GM03348 (cell line): ENCODE measurements around the gene PCSK2.

Experiments used
- DNase-seq: peaks from one replicate; pipeline ENCODE4 v3.0.0; 2012; ENCODE audit warnings: low spot score

PCSK2 gene

GRCh38 chr20:17480696-17481095 lies 253.9 kb downstream of the PCSK2 start:
- no peak for DNase-seq

GRCh38 chr20:17481661-17482060 lies 254.8 kb downstream of the PCSK2 start:
- DNase-seq = no peak

- DNase-seq = no peak
Measured at GRCh38 chr20:17482536-17482935, 255.7 kb downstream of the PCSK2 start.

GRCh38 chr20:17485017-17485416 lies 258.2 kb downstream of the PCSK2 start:
- no peak for DNase-seq

GRCh38 chr20:17488916-17489600 lies 262.2 kb downstream of the PCSK2 start:
- no peak for DNase-seq

- DNase-seq = no peak
Measured at GRCh38 chr20:17490501-17490900, 263.7 kb downstream of the PCSK2 start.

- no peak for DNase-seq
Measured at GRCh38 chr20:17491041-17491440, 264.2 kb downstream of the PCSK2 start.

- DNase-seq = no peak
Measured at GRCh38 chr20:17491488-17491887, 264.6 kb downstream of the PCSK2 start.

GRCh38 chr20:17493173-17493572 lies 266.3 kb downstream of the PCSK2 start:
- DNase-seq = no peak

- no peak for DNase-seq
Measured at GRCh38 chr20:17494201-17494600, 267.4 kb downstream of the PCSK2 start.

GRCh38 chr20:17495826-17496225 lies 269.0 kb downstream of the PCSK2 start:
- DNase-seq = no peak

- DNase-seq = no peak
Measured at GRCh38 chr20:17497821-17498580, 271.2 kb downstream of the PCSK2 start.

GRCh38 chr20:17498641-17499040 lies 271.8 kb downstream of the PCSK2 start:
- no peak for DNase-seq

- DNase-seq = no peak
Measured at GRCh38 chr20:17499041-17499440, 272.2 kb downstream of the PCSK2 start.

- no peak for DNase-seq
Measured at GRCh38 chr20:17500271-17500670, 273.4 kb downstream of the PCSK2 start.

- DNase-seq = no peak
Measured at GRCh38 chr20:17500826-17501225, 274.0 kb downstream of the PCSK2 start.

GRCh38 chr20:17501701-17502100 lies 274.9 kb downstream of the PCSK2 start:
- no peak for DNase-seq

- DNase-seq = no peak
Measured at GRCh38 chr20:17502105-17502504, 275.3 kb downstream of the PCSK2 start.

- DNase-seq = no peak
Measured at GRCh38 chr20:17503301-17504065, 276.6 kb downstream of the PCSK2 start.

GRCh38 chr20:17504066-17504897 lies 277.4 kb downstream of the PCSK2 start:
- DNase-seq = peak; percentile 25

- DNase-seq = peak; percentile 83
Measured at GRCh38 chr20:17504898-17505635, 278.2 kb downstream of the PCSK2 start.
